ENCODE data around the gene C2CD4C.
"Not testable (repeated sequence)": the region's sequence is repeated elsewhere in the genome, so short reads cannot be mapped to it uniquely, and the experiment has no call there.

Gene C2CD4C

GRCh38 chr19:355536-355935 lies 53.4 kb downstream of the C2CD4C start:
- not testable (repeated sequence) for H3K27ac ChIP-seq (ENCODE audit: low read depth, low read length, severe bottlenecking); H3K4me3 ChIP-seq (ENCODE audit: extremely low read depth, insufficient read depth, low read length, poor library complexity, severe bottlenecking); H3K36me3 ChIP-seq (ENCODE audit: control insufficient read depth, insufficient read depth, low read length); H3K9me3 ChIP-seq (ENCODE audit: control insufficient read depth, low read length); H3K4me1 ChIP-seq (ENCODE audit: control insufficient read depth, insufficient read depth, low read length, poor library complexity, severe bottlenecking)
- WGBS, 2 experiments (ENCODE audit: insufficient coverage in 2 of 2): 89 to 90% methylated on average over 1 to 12 of the region's 15 CpGs

Data from mesodermal cell (in vitro differentiated cells).